ENCODE results near the gene CYLD.

GRCh38 chr16:50846511-50846910, 104.6 kb downstream of the CYLD start:
- TF ChIP-seq POLR2A (IDR thresholded peaks at IDR 0.05) (no peak), CTCF (IDR thresholded peaks at IDR 0.05) (no peak)
